ENCODE measurements around the gene TMEM252.

Gene TMEM252

GRCh38 chr9:68496356-68496755, 44.3 kb downstream of the TMEM252 start:
- DNase-seq, result no peak

- DNase-seq, result no peak
These were observed 45.4 kb downstream of the TMEM252 start for GRCh38 chr9:68495247-68495646.

- no peak for DNase-seq
These were observed 46.6 kb downstream of the TMEM252 start for GRCh38 chr9:68493958-68494577.

- no peak for DNase-seq
These were observed 47.1 kb downstream of the TMEM252 start for GRCh38 chr9:68493541-68493940.

GRCh38 chr9:68492806-68493205, 47.9 kb downstream of the TMEM252 start:
- DNase-seq, result no peak

GRCh38 chr9:68489646-68490045, 51.0 kb downstream of the TMEM252 start:
- no peak for DNase-seq

- no peak for DNase-seq
These were observed 52.6 kb downstream of the TMEM252 start for GRCh38 chr9:68488126-68488525.
